IMR-90 (cell line): Measurements from ENCODE around the gene FOXC1. TPM values are rescaled to one million over a fixed set of nuclear protein-coding genes. Genes with fewer than 3 reads are reported as not detected.

Experiments used
- BHLHE40 ChIP-seq: fragments of 150-350 bp; IDR thresholded peaks from 2 replicates; pipeline ENCODE4 v1.6.1; 2016; ENCODE audit warnings: mild to moderate bottlenecking, low read depth, low read length
- CHD1 ChIP-seq: IDR thresholded peaks from 2 replicates; pipeline ENCODE4 v1.6.1; 2012; ENCODE audit warnings: low read depth, low read length, improper control_type of control experiment
- CTCF ChIP-seq: conservative IDR thresholded peaks from 2 replicates; pipeline ENCODE4 v1.5.1; 2012; ENCODE audit warnings: mild to moderate bottlenecking, low read depth, low read length, improper control_type of control experiment
- FOS ChIP-seq: fragments of 150-350 bp; IDR thresholded peaks from 2 replicates; pipeline ENCODE4 v1.6.1; 2016; ENCODE audit warnings: low read depth, low read length
- RAD21 ChIP-seq: IDR thresholded peaks from 2 replicates; pipeline ENCODE4 v1.6.1; 2012; ENCODE audit warnings: low read length, improper control_type of control experiment
- SMC3 ChIP-seq: fragments of 150-350 bp; IDR thresholded peaks from 2 replicates; pipeline ENCODE4 v1.6.1; 2016; ENCODE audit warnings: low read depth, mild to moderate bottlenecking, antibody characterized with exemption, low read length, moderate library complexity
- polyA plus RNA-seq, 3 experiments: library from polyadenylated mRNA; depleted of rRNA; stranded (reverse); fragments of >200 nt; gene quantifications; 2 replicates each; pipeline ENCODE4 v1.2.3, GENCODE V29; 2012; ENCODE audit warnings: low replicate concordance in 1 of 3
- total RNA-seq: library from RNA; depleted of rRNA; stranded (reverse); fragments of >200 nt; gene quantifications from 2 replicates; pipeline ENCODE4 v1.2.3, GENCODE V29; 2012

Gene FOXC1
- total and polyA plus RNA-seq, 2 of the 4 experiments (the other 2 are of a cell fraction), result 1.3 to 4.0 TPM

GRCh38 chr6:1618311-1619097 lies 8.8 kb downstream of the FOXC1 start (continued):
- TF ChIP-seq CTCF (no peak), SMC3 (no peak), FOS (no peak), CHD1 (no peak), RAD21 (no peak), BHLHE40 (no peak)
